Esophagus squamous epithelium (tissue), 4 donors: ENCODE measurements around the gene PODXL.

ENCODE experiments used
- POLR2A ChIP-seq, 4 donors: fragments of 450-650 bp; IDR thresholded peaks; one replicate each; pipeline ENCODE4 v1.6.1; 2017; ENCODE audit warnings: antibody characterized with exemption in 4 of 4, mild to moderate bottlenecking in 4 of 4, moderate library complexity in 3 of 4
- TF ChIP-seq, protein P1 (sequence below), 6 experiments: fragments of 450-650 bp in 4 of 6; fragments of 200-600 bp in 2 of 6; sonication (generic) in 2 of 6; IDR thresholded peaks; one replicate each; pipeline ENCODE4 v1.5.1; 2016 to 2019; ENCODE audit warnings: antibody characterized with exemption in 6 of 6, mild to moderate bottlenecking in 4 of 6, moderate library complexity in 4 of 6

DNA sequence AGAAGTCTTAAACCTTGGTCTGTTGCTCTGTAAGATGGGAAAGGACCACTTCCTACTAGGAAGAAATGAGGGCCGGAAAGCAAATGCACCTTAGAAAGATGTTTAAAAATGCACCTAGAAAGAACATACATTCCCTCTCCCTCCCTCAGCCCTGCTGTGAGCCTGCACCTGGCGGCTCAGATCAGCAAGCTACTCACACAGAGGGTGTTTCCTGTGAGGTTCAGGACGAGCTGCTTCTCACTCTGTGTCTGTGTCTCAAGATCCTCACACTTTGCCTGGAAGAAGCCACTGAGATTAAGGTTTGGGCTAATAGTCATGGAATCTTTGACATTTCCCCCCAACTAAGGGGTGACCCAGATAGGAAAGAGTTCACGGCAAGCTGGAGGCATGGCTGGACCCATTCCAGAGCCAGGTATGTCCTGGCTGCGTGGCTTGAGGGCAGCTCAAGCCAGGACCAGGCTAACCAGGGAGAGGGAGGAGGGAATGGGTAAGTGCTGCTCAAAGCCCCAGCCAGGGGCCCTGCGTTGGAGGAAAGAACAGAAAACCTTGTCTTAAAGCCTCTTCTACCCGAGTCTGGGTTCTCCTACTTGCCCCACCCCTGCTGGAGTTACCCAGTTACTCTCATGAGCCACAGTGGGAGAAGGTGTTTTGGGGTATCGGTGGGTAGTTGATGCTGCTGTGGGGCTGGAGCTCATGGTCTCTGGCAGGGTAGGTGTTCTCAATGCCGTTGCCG is 47.5 kb downstream of the PODXL start:
- TF ChIP-seq, protein P1, sequence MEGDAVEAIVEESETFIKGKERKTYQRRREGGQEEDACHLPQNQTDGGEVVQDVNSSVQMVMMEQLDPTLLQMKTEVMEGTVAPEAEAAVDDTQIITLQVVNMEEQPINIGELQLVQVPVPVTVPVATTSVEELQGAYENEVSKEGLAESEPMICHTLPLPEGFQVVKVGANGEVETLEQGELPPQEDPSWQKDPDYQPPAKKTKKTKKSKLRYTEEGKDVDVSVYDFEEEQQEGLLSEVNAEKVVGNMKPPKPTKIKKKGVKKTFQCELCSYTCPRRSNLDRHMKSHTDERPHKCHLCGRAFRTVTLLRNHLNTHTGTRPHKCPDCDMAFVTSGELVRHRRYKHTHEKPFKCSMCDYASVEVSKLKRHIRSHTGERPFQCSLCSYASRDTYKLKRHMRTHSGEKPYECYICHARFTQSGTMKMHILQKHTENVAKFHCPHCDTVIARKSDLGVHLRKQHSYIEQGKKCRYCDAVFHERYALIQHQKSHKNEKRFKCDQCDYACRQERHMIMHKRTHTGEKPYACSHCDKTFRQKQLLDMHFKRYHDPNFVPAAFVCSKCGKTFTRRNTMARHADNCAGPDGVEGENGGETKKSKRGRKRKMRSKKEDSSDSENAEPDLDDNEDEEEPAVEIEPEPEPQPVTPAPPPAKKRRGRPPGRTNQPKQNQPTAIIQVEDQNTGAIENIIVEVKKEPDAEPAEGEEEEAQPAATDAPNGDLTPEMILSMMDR (IDR thresholded peaks at IDR 0.05) = no peak
- TF ChIP-seq POLR2A (IDR thresholded peaks at IDR 0.05) = no peak
